Upper lobe of left lung (tissue), 4 donors: ENCODE data around the gene AGPAT4.

Experiments
- CTCF ChIP-seq, 6 experiments: fragments of 450-650 bp in 4 of 6; fragments of 200-600 bp in 2 of 6; sonication (generic) in 2 of 6; IDR thresholded peaks; one replicate each; pipeline ENCODE4 v1.5.1; 2016 to 2019; ENCODE audit warnings: antibody characterized with exemption in 6 of 6
- POLR2AphosphoS5 ChIP-seq, 2 donors: sonication (generic); formaldehyde crosslinking; IDR thresholded peaks; one replicate each; pipeline ENCODE4 v1.5.1; 2017; ENCODE audit warnings: antibody characterized with exemption in 2 of 2

- no peak for TF ChIP-seq CTCF (IDR thresholded peaks at IDR 0.05)
- TF ChIP-seq POLR2AphosphoS5 (IDR thresholded peaks at IDR 0.05) = no peak
Observed at GRCh38 chr6:161220346-161220745, 53.5 kb downstream of the AGPAT4 start.
